Endodermal cell (in vitro differentiated cells): ENCODE measurements around the gene SHH. TPM values are rescaled to one million over a fixed set of nuclear protein-coding genes. Genes with fewer than 3 reads are reported as not detected.

Source experiments
- DNase-seq: peaks from one replicate; pipeline ENCODE4 v3.0.0-alpha.2; 2017
- H3K27ac ChIP-seq: 2 replicates; pipeline ENCODE4 v1.5.1; 2013; ENCODE audit warnings: mild to moderate bottlenecking, low read depth, low read length, moderate library complexity
- H3K27me3 ChIP-seq: 2 replicates; pipeline ENCODE4 v1.6.1; 2013; ENCODE audit warnings: mild to moderate bottlenecking, low read length, moderate library complexity; ENCODE audit not compliant: insufficient read depth, control insufficient read depth, poor library complexity, severe bottlenecking
- H3K36me3 ChIP-seq: 2 replicates; pipeline ENCODE4 v1.7.0; 2013; ENCODE audit warnings: mild to moderate bottlenecking, low read length, moderate library complexity; ENCODE audit not compliant: control insufficient read depth, insufficient read depth
- H3K4me1 ChIP-seq: one replicate; pipeline ENCODE4 v1.7.0; 2013; ENCODE audit warnings: low read length; ENCODE audit not compliant: control insufficient read depth, insufficient read depth
- H3K4me3 ChIP-seq: 2 replicates; pipeline ENCODE4 v1.5.1; 2013; ENCODE audit warnings: mild to moderate bottlenecking, low read length, moderate library complexity
- H3K9ac ChIP-seq: 2 replicates; pipeline ENCODE4 v1.6.1; 2013; ENCODE audit warnings: mild to moderate bottlenecking, low read length, moderate library complexity; ENCODE audit not compliant: poor library complexity, severe bottlenecking; ENCODE audit errors: extremely low read depth
- H3K9me3 ChIP-seq: 2 replicates; pipeline ENCODE4 v1.6.1; 2013; ENCODE audit warnings: mild to moderate bottlenecking, low read length, moderate library complexity; ENCODE audit not compliant: control insufficient read depth
- H3K27ac Mint-ChIP-seq: 2 replicates; pipeline ENCODE4 v1.8.0; 2020; ENCODE audit warnings: mixed read lengths
- H3K27me3 Mint-ChIP-seq: 2 replicates; pipeline ENCODE4 v1.8.0; 2021; ENCODE audit warnings: mild to moderate bottlenecking, mixed read lengths; ENCODE audit not compliant: insufficient read depth
- H3K36me3 Mint-ChIP-seq: 2 replicates; pipeline ENCODE4 v1.8.0; 2020; ENCODE audit warnings: low read depth, mixed read lengths
- H3K4me1 Mint-ChIP-seq: 2 replicates; pipeline ENCODE4 v1.8.0; 2020; ENCODE audit warnings: mixed read lengths
- H3K4me3 Mint-ChIP-seq: 2 replicates; pipeline ENCODE4 v1.8.0; 2020; ENCODE audit warnings: mild to moderate bottlenecking, moderate library complexity, mixed read lengths
- H3K9me3 Mint-ChIP-seq: 2 replicates; pipeline ENCODE4 v1.8.0; 2020; ENCODE audit warnings: mild to moderate bottlenecking, mixed read lengths
- WGBS, 2 experiments: methylation state at CpG; one replicate each; pipeline versions ENCODE4 v1.1.5 to v1.1.7; 2013; ENCODE audit warnings: missing lambda C conversion rate in 2 of 2, mixed read lengths in 1 of 2; ENCODE audit not compliant: insufficient coverage in 1 of 2, insufficient read length in 1 of 2; 5-methylcytosine and 5-hydroxymethylcytosine counted together
- total RNA-seq, 2 donors: library from RNA; stranded (reverse); fragmentation: NEBNext Ultra II Directional in 1 of 2; extraction: Animal tissue kit (Norgen Biotek cat#: 25700) in 1 of 2; gene quantifications; 2 replicates in 1 of 2; 3 replicates in 1 of 2; pipeline ENCODE4 v1.2.1, GENCODE V29; 2021
- TF ChIP-seq, protein P1 (sequence below): fragments of 200-600 bp; sonication (generic); conservative IDR thresholded peaks from 2 replicates; pipeline ENCODE4 v1.5.0; 2021; ENCODE audit warnings: antibody characterized with exemption, mild to moderate bottlenecking

The SHH gene
- total RNA-seq, 2 donors from 2014 or later, result 0.99 to 1.6 TPM

DNA sequence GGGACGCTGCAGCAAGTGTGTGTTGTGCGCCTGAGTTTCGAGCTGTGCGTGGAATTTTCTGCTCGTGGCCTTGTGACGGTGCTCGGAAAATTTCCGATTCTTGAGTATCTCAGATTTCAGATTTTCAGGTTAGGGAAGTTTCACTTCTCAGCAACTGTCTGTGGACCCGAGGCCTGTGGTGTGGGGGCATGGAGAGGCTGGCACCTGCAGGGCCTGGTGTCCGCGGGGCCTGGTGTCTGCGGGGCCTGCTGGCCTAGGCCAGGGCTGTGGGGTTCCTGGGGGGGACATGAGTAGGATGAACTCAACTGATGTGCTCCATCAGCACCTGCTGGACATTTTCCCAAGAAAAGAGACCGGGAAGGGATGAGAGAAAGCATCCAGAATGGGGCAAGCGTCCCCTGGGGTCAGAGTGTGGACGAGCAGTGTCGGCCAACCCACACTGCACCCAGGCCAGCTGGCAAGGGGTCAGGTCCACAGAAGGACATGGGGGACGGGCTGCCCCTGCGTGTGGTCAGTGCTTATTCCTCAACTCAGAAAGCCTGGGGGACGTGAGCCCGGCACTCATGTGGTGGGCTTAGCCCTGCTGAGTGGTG lies 31.3 kb upstream of the SHH start:
- H3K4me3 Mint-ChIP-seq, result no peak overlapping the region
- no peak overlapping the region for H3K27ac Mint-ChIP-seq
- H3K36me3 Mint-ChIP-seq, result no peaks in the 10 kb centered on the region
- H3K27me3 ChIP-seq, result no peaks in the 10 kb centered on the region
- 94 to 96% methylated on average over 8 to 20 of the region's 20 CpGs for WGBS, 2 experiments
- no peak overlapping the region for H3K27ac ChIP-seq
- no peaks in the 10 kb centered on the region for H3K9me3 ChIP-seq
- DNase-seq, result peak; percentile 21
- H3K4me3 ChIP-seq, result no peak overlapping the region
- H3K36me3 ChIP-seq, result no peaks in the 10 kb centered on the region
- no peak overlapping the region for H3K9ac ChIP-seq
- H3K27me3 Mint-ChIP-seq, result peaks cover 5% of the 10 kb centered on the region
- TF ChIP-seq, protein P1, sequence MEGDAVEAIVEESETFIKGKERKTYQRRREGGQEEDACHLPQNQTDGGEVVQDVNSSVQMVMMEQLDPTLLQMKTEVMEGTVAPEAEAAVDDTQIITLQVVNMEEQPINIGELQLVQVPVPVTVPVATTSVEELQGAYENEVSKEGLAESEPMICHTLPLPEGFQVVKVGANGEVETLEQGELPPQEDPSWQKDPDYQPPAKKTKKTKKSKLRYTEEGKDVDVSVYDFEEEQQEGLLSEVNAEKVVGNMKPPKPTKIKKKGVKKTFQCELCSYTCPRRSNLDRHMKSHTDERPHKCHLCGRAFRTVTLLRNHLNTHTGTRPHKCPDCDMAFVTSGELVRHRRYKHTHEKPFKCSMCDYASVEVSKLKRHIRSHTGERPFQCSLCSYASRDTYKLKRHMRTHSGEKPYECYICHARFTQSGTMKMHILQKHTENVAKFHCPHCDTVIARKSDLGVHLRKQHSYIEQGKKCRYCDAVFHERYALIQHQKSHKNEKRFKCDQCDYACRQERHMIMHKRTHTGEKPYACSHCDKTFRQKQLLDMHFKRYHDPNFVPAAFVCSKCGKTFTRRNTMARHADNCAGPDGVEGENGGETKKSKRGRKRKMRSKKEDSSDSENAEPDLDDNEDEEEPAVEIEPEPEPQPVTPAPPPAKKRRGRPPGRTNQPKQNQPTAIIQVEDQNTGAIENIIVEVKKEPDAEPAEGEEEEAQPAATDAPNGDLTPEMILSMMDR, result no peak
- no peaks in the 10 kb centered on the region for H3K4me1 Mint-ChIP-seq
- no peaks in the 10 kb centered on the region for H3K9me3 Mint-ChIP-seq
- no peaks in the 10 kb centered on the region for H3K4me1 ChIP-seq

DNA sequence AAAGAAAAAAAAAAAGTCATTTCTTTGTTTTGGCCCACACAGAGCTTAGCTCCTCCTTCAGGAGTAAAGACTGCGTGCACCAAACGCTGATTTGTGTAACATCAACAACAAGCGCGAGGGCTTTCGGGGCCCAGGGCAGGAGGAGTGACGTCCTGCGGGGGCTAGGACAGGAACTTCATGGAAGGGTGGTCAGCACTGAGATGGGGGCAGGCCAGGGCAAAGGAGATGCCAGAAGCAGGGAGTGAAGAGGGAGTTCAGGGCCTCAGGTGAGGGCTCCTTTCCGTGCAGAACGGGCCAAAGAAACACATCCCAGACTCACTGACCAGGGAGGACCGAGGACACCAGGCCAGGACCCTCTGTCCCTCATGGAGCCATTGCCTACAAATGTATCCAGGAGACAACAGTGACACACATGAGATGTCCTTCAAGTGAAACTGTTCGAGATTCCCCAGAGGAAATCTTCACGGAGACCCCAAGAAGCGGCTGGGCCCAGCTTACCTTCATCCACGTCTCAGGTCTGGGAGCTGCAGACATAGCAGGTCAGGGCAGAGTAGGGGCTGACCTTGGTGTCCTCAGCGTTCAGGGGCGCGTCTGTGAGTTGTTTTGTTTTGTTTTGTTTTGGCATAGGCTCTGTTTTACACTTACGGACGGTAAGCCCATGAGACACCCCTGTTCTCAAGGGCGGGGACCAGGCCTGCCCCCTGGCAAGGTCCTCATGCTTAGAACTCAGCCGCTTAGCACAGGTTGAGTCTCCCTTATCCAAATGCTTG lies 30.4 kb upstream of the SHH start:
- WGBS, 2 experiments, result 92 to 94% methylated on average over 15 to 21 of the region's 21 CpGs

DNA sequence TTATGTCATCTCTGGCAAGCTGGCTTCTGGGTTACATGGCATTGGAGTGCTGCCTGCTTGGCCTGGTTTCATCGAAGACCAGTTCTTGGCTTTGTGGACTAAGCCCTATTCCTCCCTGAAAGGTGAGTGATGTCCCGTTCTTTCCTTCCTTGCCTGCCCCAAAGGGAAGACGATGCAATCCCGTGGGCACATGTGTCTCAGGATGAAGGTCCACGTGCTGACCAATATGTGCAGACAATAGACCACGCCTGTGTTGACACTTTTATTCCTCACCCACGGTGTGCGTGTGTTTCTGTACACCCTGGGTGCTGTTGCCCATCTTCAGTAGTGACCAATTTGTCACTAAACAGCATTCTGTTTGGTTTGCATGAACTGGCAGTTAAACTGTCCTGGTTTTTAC lies 28.6 kb upstream of the SHH start:
- no peaks in the 10 kb centered on the region for H3K4me1 Mint-ChIP-seq
- no peak for DNase-seq
- H3K27me3 Mint-ChIP-seq, result peaks cover 7% of the 10 kb centered on the region
- WGBS, 2 experiments, result 91 to 93% methylated on average over 8 of the region's 8 CpGs
- TF ChIP-seq, protein P1, result no peak
- H3K4me3 Mint-ChIP-seq, result no peak overlapping the region
- Histone ChIP-seq H3K9ac (no peak overlapping the region), H3K9me3 (no peaks in the 10 kb centered on the region), H3K27me3 (no peaks in the 10 kb centered on the region), H3K27ac (no peak overlapping the region), H3K4me3 (no peak overlapping the region), H3K4me1 (no peaks in the 10 kb centered on the region), H3K36me3 (no peaks in the 10 kb centered on the region)
- H3K9me3 Mint-ChIP-seq, result no peaks in the 10 kb centered on the region
- no peaks in the 10 kb centered on the region for H3K36me3 Mint-ChIP-seq
- H3K27ac Mint-ChIP-seq, result no peak overlapping the region

More for the DNA sequence above, 30.4 kb upstream of the SHH start:
- Histone ChIP-seq H3K36me3 (no peaks in the 10 kb centered on the region), H3K4me3 (no peak overlapping the region), H3K27ac (no peak overlapping the region), H3K9ac (no peak overlapping the region), H3K4me1 (no peaks in the 10 kb centered on the region), H3K27me3 (no peaks in the 10 kb centered on the region), H3K9me3 (no peaks in the 10 kb centered on the region)
- H3K4me3 Mint-ChIP-seq, result no peak overlapping the region
- peaks cover 7% of the 10 kb centered on the region for H3K27me3 Mint-ChIP-seq
- DNase-seq, result no peak
- TF ChIP-seq, protein P1, result no peak
- no peaks in the 10 kb centered on the region for H3K4me1 Mint-ChIP-seq
- no peaks in the 10 kb centered on the region for H3K36me3 Mint-ChIP-seq
- H3K9me3 Mint-ChIP-seq, result no peaks in the 10 kb centered on the region
- H3K27ac Mint-ChIP-seq, result peak overlapping the region; percentile 53
